Left ventricle myocardium inferior (tissue), 1 donor: ENCODE results near the gene BCL6B. TPM values are rescaled to one million over a fixed set of nuclear protein-coding genes. Genes with fewer than 3 reads are reported as not detected.
"Not testable (repeated sequence)": the region's sequence is repeated elsewhere in the genome, so short reads cannot be mapped to it uniquely, and the experiment has no call there.

Experiments used
- DNase-seq: peaks from one replicate; pipeline ENCODE4 v3.0.0-alpha.2; 2020
- H3K27ac ChIP-seq: fragments of 200-600 bp; replicated peaks from 2 replicates; pipeline ENCODE4 v1.8.0; 2021
- H3K27me3 ChIP-seq: fragments of 200-600 bp; 2 replicates; pipeline ENCODE4 v1.8.0; 2021; ENCODE audit warnings: low read depth
- H3K36me3 ChIP-seq: fragments of 200-600 bp; 2 replicates; pipeline ENCODE4 v1.8.0; 2021
- H3K4me1 ChIP-seq: fragments of 200-600 bp; 2 replicates; pipeline ENCODE4 v1.8.0; 2021
- H3K4me3 ChIP-seq: fragments of 200-600 bp; 2 replicates; pipeline ENCODE4 v1.8.0; 2021; ENCODE audit warnings: mild to moderate bottlenecking, moderate library complexity
- H3K9me3 ChIP-seq: fragments of 200-600 bp; replicated peaks from 2 replicates; pipeline ENCODE4 v1.8.0; 2021
- CTCF ChIP-seq: fragments of 200-600 bp; IDR thresholded peaks from 2 replicates; pipeline ENCODE4 v1.8.0; 2021; ENCODE audit warnings: antibody characterized with exemption, mild to moderate bottlenecking, borderline replicate concordance
- intact Hi-C: fragments of 100-400 bp; cut with micrococcal nuclease; formaldehyde crosslinking; loops from one replicate; pipeline ENCODE4 v1.11.0; 2022
- total RNA-seq: library from RNA; stranded (reverse); fragmentation: NEBNext Ultra II Directional; extraction: Animal tissue kit (Norgen Biotek cat#: 25700); gene quantifications from one replicate; pipeline ENCODE4 v1.2.1, GENCODE V29; 2021
- donor health status: DM: no; HTN: yes; CAD: no; lungs with severe emphysema.

The BCL6B gene
- total RNA-seq, 1 donor from 2014 or later = 13.7 TPM

GRCh38 chr17:7047566-7047965 lies 24.7 kb downstream of the BCL6B start:
- intact Hi-C loops = no loop called here
- Histone ChIP-seq H3K27ac (no peak overlapping the region), H3K9me3 (no peaks in the 10 kb centered on the region), H3K4me1 (peaks cover 36% of the 10 kb centered on the region), H3K4me3 (peak overlapping the region; percentile 48), H3K27me3 (peaks cover 72% of the 10 kb centered on the region), H3K36me3 (no peaks in the 10 kb centered on the region)
- TF ChIP-seq CTCF = no peak
- no peak for DNase-seq

- no peak for TF ChIP-seq CTCF
- no peaks in the 10 kb centered on the region for H3K9me3 ChIP-seq
- no peak for DNase-seq
- intact Hi-C loops = no loop called here
- H3K36me3 ChIP-seq = no peaks in the 10 kb centered on the region
- H3K27ac ChIP-seq = no peak overlapping the region
- peaks cover 22% of the 10 kb centered on the region for H3K4me1 ChIP-seq
- H3K27me3 ChIP-seq = peaks cover 58% of the 10 kb centered on the region
- no peak overlapping the region for H3K4me3 ChIP-seq
These were observed 26.1 kb downstream of the BCL6B start for GRCh38 chr17:7048968-7049367.

GRCh38 chr17:7050583-7050982 lies 27.7 kb downstream of the BCL6B start:
- peaks cover 47% of the 10 kb centered on the region for H3K27me3 ChIP-seq
- not testable (repeated sequence) for H3K27ac ChIP-seq, H3K4me3 ChIP-seq, H3K9me3 ChIP-seq, H3K36me3 ChIP-seq, DNase-seq
- peaks cover 19% of the 10 kb centered on the region for H3K4me1 ChIP-seq
- intact Hi-C loops = loop anchor here (5.0 to 10.0 kb wide), 2 partner anchors 87 to 124 kb away; partner anchors contain the start of gene ASGR1

- TF ChIP-seq CTCF = no peak
- no peak for DNase-seq
- Histone ChIP-seq H3K4me3 (no peak overlapping the region), H3K27ac (no peak overlapping the region), H3K9me3 (no peaks in the 10 kb centered on the region), H3K27me3 (peaks cover 14% of the 10 kb centered on the region), H3K4me1 (no peaks in the 10 kb centered on the region), H3K36me3 (no peaks in the 10 kb centered on the region)
- intact Hi-C loops = loop anchor here (10.0 kb wide), 1 partner anchor 118 kb away; the partner anchor contains the start of gene ASGR1
These were observed 33.5 kb downstream of the BCL6B start for GRCh38 chr17:7056386-7056785.

GRCh38 chr17:7058831-7059447 lies 36.1 kb downstream of the BCL6B start:
- no peaks in the 10 kb centered on the region for H3K9me3 ChIP-seq

More at GRCh38 chr17:7058831-7059447, 36.1 kb downstream of the BCL6B start:
- Histone ChIP-seq H3K36me3 (no peaks in the 10 kb centered on the region), H3K4me3 (no peak overlapping the region), H3K27ac (no peak overlapping the region), H3K4me1 (no peaks in the 10 kb centered on the region), H3K27me3 (peaks cover 37% of the 10 kb centered on the region)
- no peak for DNase-seq
- intact Hi-C loops = loop anchor here (10.0 kb wide), 1 partner anchor 116 kb away; the partner anchor contains the start of gene ASGR1
- no peak for TF ChIP-seq CTCF
